HEK293 (cell line): ENCODE measurements around the gene AMBRA1.

ENCODE experiments used
- GLIS1 ChIP-seq: fragments of 450-650 bp; formaldehyde crosslinking; IDR thresholded peaks from 2 replicates; pipeline ENCODE4 v1.5.1; 2016; ENCODE audit warnings: missing biosample characterization, missing genetic modification characterization
- HOXD13 ChIP-seq: sonication (generic); formaldehyde crosslinking; IDR thresholded peaks from 2 replicates; pipeline ENCODE4 v1.8.0; 2022; ENCODE audit warnings: missing genetic modification reagents, borderline replicate concordance
- KLF10 ChIP-seq: fragments of 450-650 bp; IDR thresholded peaks from 2 replicates; pipeline ENCODE4 v1.5.1; 2018; ENCODE audit warnings: missing biosample characterization, mild to moderate bottlenecking, missing genetic modification characterization
- KLF7 ChIP-seq: fragments of 450-650 bp; formaldehyde crosslinking; IDR thresholded peaks from 2 replicates; pipeline ENCODE4 v1.5.1; 2016; ENCODE audit warnings: missing biosample characterization, missing genetic modification characterization, borderline replicate concordance
- PRDM1 ChIP-seq: fragments of 450-650 bp; formaldehyde crosslinking; IDR thresholded peaks from 2 replicates; pipeline ENCODE4; 2016; ENCODE audit warnings: missing biosample characterization, missing genetic modification characterization
- SP3 ChIP-seq: fragments of 450-650 bp; formaldehyde crosslinking; IDR thresholded peaks from 2 replicates; pipeline ENCODE4 v1.5.1; 2016; ENCODE audit warnings: missing biosample characterization, missing genetic modification characterization
- ZBTB21 ChIP-seq: fragments of 450-650 bp; formaldehyde crosslinking; IDR thresholded peaks from 2 replicates; pipeline ENCODE4 v1.5.1; 2017; ENCODE audit warnings: missing biosample characterization, missing genetic modification characterization
- ZFHX2 ChIP-seq: fragments of 450-650 bp; formaldehyde crosslinking; conservative IDR thresholded peaks from 2 replicates; pipeline ENCODE4 v1.5.1; 2016; ENCODE audit warnings: missing biosample characterization, missing genetic modification characterization
- ZFP41 ChIP-seq: fragments of 450-650 bp; formaldehyde crosslinking; IDR thresholded peaks from 2 replicates; pipeline ENCODE4 v1.5.1; 2016; ENCODE audit warnings: missing biosample characterization, missing genetic modification characterization, borderline replicate concordance
- ZFP69B ChIP-seq: fragments of 450-650 bp; formaldehyde crosslinking; IDR thresholded peaks from 2 replicates; pipeline ENCODE4 v1.5.1; 2016; ENCODE audit warnings: missing biosample characterization, missing genetic modification characterization
- ZNF121 ChIP-seq: fragments of 450-650 bp; formaldehyde crosslinking; IDR thresholded peaks from 2 replicates; pipeline ENCODE4 v1.5.1; 2016; ENCODE audit warnings: missing biosample characterization, missing genetic modification characterization
- ZNF157 ChIP-seq: fragments of 450-650 bp; formaldehyde crosslinking; IDR thresholded peaks from 2 replicates; pipeline ENCODE4 v1.5.1; 2016; ENCODE audit warnings: missing biosample characterization, missing genetic modification characterization
- ZNF174 ChIP-seq: fragments of 450-650 bp; formaldehyde crosslinking; IDR thresholded peaks from 2 replicates; pipeline ENCODE4 v1.5.0; 2017; ENCODE audit warnings: missing biosample characterization, mild to moderate bottlenecking, missing genetic modification characterization
- ZNF600 ChIP-seq: fragments of 450-650 bp; formaldehyde crosslinking; IDR thresholded peaks from 2 replicates; pipeline ENCODE4 v1.5.1; 2016; ENCODE audit warnings: missing biosample characterization, missing genetic modification characterization
- ZNF623 ChIP-seq: fragments of 450-650 bp; formaldehyde crosslinking; IDR thresholded peaks from 2 replicates; pipeline ENCODE4 v1.5.1; 2016; ENCODE audit warnings: missing biosample characterization, missing genetic modification characterization
- ZNF654 ChIP-seq: fragments of 450-650 bp; formaldehyde crosslinking; IDR thresholded peaks from 2 replicates; pipeline ENCODE4 v1.5.1; 2016; ENCODE audit warnings: low read depth, missing biosample characterization, missing genetic modification characterization
- ZNF747 ChIP-seq: fragments of 450-650 bp; formaldehyde crosslinking; IDR thresholded peaks from 2 replicates; pipeline ENCODE4 v1.5.1; 2016; ENCODE audit warnings: missing biosample characterization, missing genetic modification characterization
- ZNF76 ChIP-seq: fragments of 450-650 bp; formaldehyde crosslinking; IDR thresholded peaks from 2 replicates; pipeline ENCODE4; 2016; ENCODE audit warnings: low read depth, missing biosample characterization, missing genetic modification characterization, borderline replicate concordance
- ZNF768 ChIP-seq: fragments of 450-650 bp; formaldehyde crosslinking; IDR thresholded peaks from 2 replicates; pipeline ENCODE4 v1.5.1; 2018; ENCODE audit warnings: missing biosample characterization, mild to moderate bottlenecking, missing genetic modification characterization
- ZXDB ChIP-seq: fragments of 450-650 bp; formaldehyde crosslinking; IDR thresholded peaks from 2 replicates; pipeline ENCODE4 v1.5.1; 2016; ENCODE audit warnings: missing biosample characterization, missing genetic modification characterization
- TF ChIP-seq, protein P1 (sequence below): fragments of 450-650 bp; formaldehyde crosslinking; IDR thresholded peaks from 2 replicates; pipeline ENCODE4; 2016; ENCODE audit warnings: missing biosample characterization, missing genetic modification characterization
- TF ChIP-seq, protein P2 (sequence below): fragments of 450-650 bp; formaldehyde crosslinking; IDR thresholded peaks from 2 replicates; pipeline ENCODE4 v1.5.1; 2016; ENCODE audit warnings: missing biosample characterization, missing genetic modification characterization
- TF ChIP-seq, protein P3 (sequence below): fragments of 450-650 bp; formaldehyde crosslinking; IDR thresholded peaks from 2 replicates; pipeline ENCODE4 v1.5.1; 2016; ENCODE audit warnings: missing biosample characterization, missing genetic modification characterization
- TF ChIP-seq, protein P4 (sequence below): fragments of 450-650 bp; formaldehyde crosslinking; IDR thresholded peaks from 2 replicates; pipeline ENCODE4 v1.5.1; 2016; ENCODE audit warnings: missing biosample characterization, missing genetic modification characterization, borderline replicate concordance
- TF ChIP-seq, protein P5 (sequence below): fragments of 450-650 bp; formaldehyde crosslinking; conservative IDR thresholded peaks from 2 replicates; pipeline ENCODE4 v1.5.1; 2016; ENCODE audit warnings: low read depth, missing biosample characterization, missing genetic modification characterization
- TF ChIP-seq, protein P6 (sequence below): fragments of 450-650 bp; formaldehyde crosslinking; IDR thresholded peaks from 2 replicates; pipeline ENCODE4 v1.5.1; 2016; ENCODE audit warnings: missing biosample characterization, missing genetic modification characterization

Gene AMBRA1

DNA sequence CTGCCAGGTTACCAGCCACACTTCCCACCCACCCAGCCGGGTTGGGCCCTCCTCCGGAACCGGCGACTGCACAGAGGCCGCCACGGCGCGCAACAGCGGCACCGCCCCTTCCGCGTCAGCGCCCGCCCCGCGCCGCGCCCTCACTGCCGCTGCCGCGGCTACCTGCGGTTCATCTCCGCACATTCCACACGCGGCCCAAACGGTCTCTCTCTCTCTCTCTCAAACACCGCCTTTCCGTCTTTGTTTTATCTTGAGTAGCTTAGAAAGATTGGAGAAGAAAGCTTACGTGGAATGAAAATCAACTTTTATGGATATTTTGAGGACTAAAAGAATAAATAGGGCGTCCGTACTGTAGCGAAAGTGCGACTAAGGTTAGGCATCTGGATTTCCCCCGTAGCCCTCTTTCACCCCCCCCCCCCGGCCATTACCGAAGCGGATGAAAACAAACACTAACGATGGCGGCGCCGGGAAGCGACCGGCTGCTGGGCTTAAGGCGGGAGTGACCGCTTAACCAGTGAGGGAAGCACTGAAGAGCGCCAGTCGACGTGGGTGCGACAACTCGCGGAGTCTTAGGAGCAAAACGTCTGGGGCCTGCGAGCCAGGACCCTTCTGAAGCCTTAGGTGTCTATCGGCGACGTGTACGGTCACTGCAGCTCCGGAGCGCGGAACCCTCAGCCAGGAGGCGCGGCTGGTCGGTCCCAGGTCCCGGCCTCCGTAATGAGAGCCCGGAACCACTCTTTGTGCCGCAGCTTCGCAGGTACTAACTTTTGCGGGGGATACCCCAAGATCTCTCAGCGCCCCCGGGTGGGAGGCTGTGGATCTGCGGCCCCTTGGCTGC is 23.5 kb upstream of the AMBRA1 start, which contains the start of the genes ATG13 and HARBI1 (continued):
- TF ChIP-seq ZFP69B (tag by site-specific recombination) (no peak), GLIS1 (tag by site-specific recombination) (0 out of 2 replicates have a peak, but pooled peaks have one; percentile 5), ZNF768 (no peak), ZNF157 (no peak), ZFHX2 (tag by site-specific recombination) (peak; percentile 47; the same call in 1 of the 2 replicates), KLF10 (peak; percentile 94), HOXD13 (CRISPR knock-in tag) (no peak), PRDM1 (tag by site-specific recombination) (no peak), ZNF121 (tag by site-specific recombination) (no peak), KLF7 (tag by site-specific recombination) (peak; percentile 91; the same call in 1 of the 2 replicates), ZXDB (peak; percentile 2), ZBTB21 (peak; percentile 19; the same call in 1 of the 2 replicates), ZNF747 (tag by site-specific recombination) (no peak), ZNF76 (peak; percentile 82), ZNF600 (tag by site-specific recombination) (no peak), ZFP41 (no peak), SP3 (peak; percentile 94), ZNF623 (tag by site-specific recombination) (peak; percentile 26; the same call in 1 of the 2 replicates), ZNF654 (tag by site-specific recombination) (peak; percentile 26; the same call in 1 of the 2 replicates), ZNF174 (no peak)
- TF ChIP-seq, protein P1, sequence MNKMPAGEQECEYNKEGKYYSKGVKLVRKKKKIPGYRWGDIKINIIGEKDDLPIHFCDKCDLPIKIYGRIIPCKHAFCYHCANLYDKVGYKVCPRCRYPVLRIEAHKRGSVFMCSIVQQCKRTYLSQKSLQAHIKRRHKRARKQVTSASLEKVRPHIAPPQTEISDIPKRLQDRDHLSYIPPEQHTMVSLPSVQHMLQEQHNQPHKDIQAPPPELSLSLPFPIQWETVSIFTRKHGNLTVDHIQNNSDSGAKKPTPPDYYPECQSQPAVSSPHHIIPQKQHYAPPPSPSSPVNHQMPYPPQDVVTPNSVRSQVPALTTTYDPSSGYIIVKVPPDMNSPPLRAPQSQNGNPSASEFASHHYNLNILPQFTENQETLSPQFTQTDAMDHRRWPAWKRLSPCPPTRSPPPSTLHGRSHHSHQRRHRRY (tag by site-specific recombination), result no peak
- TF ChIP-seq, protein P2, sequence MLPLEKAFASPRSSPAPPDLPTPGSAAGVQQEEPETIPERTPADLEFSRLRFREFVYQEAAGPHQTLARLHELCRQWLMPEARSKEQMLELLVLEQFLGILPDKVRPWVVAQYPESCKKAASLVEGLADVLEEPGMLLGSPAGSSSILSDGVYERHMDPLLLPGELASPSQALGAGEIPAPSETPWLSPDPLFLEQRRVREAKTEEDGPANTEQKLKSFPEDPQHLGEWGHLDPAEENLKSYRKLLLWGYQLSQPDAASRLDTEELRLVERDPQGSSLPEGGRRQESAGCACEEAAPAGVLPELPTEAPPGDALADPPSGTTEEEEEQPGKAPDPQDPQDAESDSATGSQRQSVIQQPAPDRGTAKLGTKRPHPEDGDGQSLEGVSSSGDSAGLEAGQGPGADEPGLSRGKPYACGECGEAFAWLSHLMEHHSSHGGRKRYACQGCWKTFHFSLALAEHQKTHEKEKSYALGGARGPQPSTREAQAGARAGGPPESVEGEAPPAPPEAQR (tag by site-specific recombination), result 0 out of 2 replicates have a peak, but pooled peaks have one; percentile 20
- TF ChIP-seq, protein P3, sequence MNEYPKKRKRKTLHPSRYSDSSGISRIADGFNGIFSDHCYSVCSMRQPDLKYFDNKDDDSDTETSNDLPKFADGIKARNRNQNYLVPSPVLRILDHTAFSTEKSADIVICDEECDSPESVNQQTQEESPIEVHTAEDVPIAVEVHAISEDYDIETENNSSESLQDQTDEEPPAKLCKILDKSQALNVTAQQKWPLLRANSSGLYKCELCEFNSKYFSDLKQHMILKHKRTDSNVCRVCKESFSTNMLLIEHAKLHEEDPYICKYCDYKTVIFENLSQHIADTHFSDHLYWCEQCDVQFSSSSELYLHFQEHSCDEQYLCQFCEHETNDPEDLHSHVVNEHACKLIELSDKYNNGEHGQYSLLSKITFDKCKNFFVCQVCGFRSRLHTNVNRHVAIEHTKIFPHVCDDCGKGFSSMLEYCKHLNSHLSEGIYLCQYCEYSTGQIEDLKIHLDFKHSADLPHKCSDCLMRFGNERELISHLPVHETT (tag by site-specific recombination), result peak; percentile 84; the same call in 1 of the 2 replicates
- TF ChIP-seq, protein P4, sequence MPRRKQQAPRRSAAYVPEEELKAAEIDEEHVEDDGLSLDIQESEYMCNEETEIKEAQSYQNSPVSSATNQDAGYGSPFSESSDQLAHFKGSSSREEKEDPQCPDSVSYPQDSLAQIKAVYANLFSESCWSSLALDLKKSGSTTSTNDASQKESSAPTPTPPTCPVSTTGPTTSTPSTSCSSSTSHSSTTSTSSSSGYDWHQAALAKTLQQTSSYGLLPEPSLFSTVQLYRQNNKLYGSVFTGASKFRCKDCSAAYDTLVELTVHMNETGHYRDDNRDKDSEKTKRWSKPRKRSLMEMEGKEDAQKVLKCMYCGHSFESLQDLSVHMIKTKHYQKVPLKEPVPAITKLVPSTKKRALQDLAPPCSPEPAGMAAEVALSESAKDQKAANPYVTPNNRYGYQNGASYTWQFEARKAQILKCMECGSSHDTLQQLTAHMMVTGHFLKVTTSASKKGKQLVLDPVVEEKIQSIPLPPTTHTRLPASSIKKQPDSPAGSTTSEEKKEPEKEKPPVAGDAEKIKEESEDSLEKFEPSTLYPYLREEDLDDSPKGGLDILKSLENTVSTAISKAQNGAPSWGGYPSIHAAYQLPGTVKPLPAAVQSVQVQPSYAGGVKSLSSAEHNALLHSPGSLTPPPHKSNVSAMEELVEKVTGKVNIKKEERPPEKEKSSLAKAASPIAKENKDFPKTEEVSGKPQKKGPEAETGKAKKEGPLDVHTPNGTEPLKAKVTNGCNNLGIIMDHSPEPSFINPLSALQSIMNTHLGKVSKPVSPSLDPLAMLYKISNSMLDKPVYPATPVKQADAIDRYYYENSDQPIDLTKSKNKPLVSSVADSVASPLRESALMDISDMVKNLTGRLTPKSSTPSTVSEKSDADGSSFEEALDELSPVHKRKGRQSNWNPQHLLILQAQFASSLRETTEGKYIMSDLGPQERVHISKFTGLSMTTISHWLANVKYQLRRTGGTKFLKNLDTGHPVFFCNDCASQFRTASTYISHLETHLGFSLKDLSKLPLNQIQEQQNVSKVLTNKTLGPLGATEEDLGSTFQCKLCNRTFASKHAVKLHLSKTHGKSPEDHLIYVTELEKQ (tag by site-specific recombination), result 0 out of 2 replicates have a peak, but pooled peaks have one; percentile 19
- TF ChIP-seq, protein P5, sequence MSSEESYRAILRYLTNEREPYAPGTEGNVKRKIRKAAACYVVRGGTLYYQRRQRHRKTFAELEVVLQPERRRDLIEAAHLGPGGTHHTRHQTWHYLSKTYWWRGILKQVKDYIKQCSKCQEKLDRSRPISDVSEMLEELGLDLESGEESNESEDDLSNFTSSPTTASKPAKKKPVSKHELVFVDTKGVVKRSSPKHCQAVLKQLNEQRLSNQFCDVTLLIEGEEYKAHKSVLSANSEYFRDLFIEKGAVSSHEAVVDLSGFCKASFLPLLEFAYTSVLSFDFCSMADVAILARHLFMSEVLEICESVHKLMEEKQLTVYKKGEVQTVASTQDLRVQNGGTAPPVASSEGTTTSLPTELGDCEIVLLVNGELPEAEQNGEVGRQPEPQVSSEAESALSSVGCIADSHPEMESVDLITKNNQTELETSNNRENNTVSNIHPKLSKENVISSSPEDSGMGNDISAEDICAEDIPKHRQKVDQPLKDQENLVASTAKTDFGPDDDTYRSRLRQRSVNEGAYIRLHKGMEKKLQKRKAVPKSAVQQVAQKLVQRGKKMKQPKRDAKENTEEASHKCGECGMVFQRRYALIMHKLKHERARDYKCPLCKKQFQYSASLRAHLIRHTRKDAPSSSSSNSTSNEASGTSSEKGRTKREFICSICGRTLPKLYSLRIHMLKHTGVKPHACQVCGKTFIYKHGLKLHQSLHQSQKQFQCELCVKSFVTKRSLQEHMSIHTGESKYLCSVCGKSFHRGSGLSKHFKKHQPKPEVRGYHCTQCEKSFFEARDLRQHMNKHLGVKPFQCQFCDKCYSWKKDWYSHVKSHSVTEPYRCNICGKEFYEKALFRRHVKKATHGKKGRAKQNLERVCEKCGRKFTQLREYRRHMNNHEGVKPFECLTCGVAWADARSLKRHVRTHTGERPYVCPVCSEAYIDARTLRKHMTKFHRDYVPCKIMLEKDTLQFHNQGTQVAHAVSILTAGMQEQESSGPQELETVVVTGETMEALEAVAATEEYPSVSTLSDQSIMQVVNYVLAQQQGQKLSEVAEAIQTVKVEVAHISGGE (tag by site-specific recombination), result peak; percentile 31
- TF ChIP-seq, protein P6, sequence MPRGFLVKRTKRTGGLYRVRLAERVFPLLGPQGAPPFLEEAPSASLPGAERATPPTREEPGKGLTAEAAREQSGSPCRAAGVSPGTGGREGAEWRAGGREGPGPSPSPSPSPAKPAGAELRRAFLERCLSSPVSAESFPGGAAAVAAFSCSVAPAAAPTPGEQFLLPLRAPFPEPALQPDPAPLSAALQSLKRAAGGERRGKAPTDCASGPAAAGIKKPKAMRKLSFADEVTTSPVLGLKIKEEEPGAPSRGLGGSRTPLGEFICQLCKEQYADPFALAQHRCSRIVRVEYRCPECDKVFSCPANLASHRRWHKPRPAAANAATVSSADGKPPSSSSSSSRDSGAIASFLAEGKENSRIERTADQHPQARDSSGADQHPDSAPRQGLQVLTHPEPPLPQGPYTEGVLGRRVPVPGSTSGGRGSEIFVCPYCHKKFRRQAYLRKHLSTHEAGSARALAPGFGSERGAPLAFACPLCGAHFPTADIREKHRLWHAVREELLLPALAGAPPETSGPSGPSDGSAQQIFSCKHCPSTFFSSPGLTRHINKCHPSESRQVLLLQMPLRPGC (tag by site-specific recombination), result peak; percentile 68; the same call in 1 of the 2 replicates
